ENCODE data around the gene CENPF.
A peak's percentile ranks its signal among the peaks of the same experiment; 100 is the strongest.
"Not testable (repeated sequence)": the region's sequence is repeated elsewhere in the genome, so short reads cannot be mapped to it uniquely, and the experiment has no call there.

The CENPF gene

GRCh38 chr1:214602764-214603657 is at the start of gene CENPF:
CENPF (plus strand) TSS chr1:214603195; CDS start chr1:214613755, 10,560 bp downstream.
- peak; percentile 97 for DNase-seq

- no peak for DNase-seq
Observed at GRCh38 chr1:214557952-214558735, 44.9 kb upstream of the CENPF start.

GRCh38 chr1:214563881-214564280 is 39.1 kb upstream of the CENPF start:
- DNase-seq = no peak

- DNase-seq = no peak
Observed at GRCh38 chr1:214565310-214565709, 37.7 kb upstream of the CENPF start.

GRCh38 chr1:214566158-214567104 is 36.6 kb upstream of the CENPF start:
- DNase-seq = no peak

GRCh38 chr1:214567481-214567980 is 35.5 kb upstream of the CENPF start:
- DNase-seq = no peak

- no peak for DNase-seq
Observed at GRCh38 chr1:214568328-214568727, 34.7 kb upstream of the CENPF start.

- DNase-seq = no peak
Observed at GRCh38 chr1:214569357-214570004, 33.5 kb upstream of the CENPF start.

- no peak for DNase-seq
Observed at GRCh38 chr1:214570442-214570841, 32.6 kb upstream of the CENPF start.

- no peak for DNase-seq
Observed at GRCh38 chr1:214571281-214571680, 31.7 kb upstream of the CENPF start.

GRCh38 chr1:214573386-214574318 is 29.3 kb upstream of the CENPF start:
- no peak for DNase-seq

GRCh38 chr1:214574598-214575411 is 28.2 kb upstream of the CENPF start:
- no peak for DNase-seq

- DNase-seq = not testable (repeated sequence)
Observed at GRCh38 chr1:214576120-214576519, 26.9 kb upstream of the CENPF start.

GRCh38 chr1:214579183-214579582 is 23.8 kb upstream of the CENPF start:
- no peak for DNase-seq

- DNase-seq = no peak
Observed at GRCh38 chr1:214581785-214582184, 21.2 kb upstream of the CENPF start.

- DNase-seq = no peak
Observed at GRCh38 chr1:214582289-214582891, 20.6 kb upstream of the CENPF start.

GRCh38 chr1:214583113-214583512 is 19.9 kb upstream of the CENPF start:
- DNase-seq = no peak

GRCh38 chr1:214583824-214584554 is 19.0 kb upstream of the CENPF start:
- DNase-seq = no peak
